ENCODE results near the gene ABCF1.
A peak's percentile ranks its signal among the peaks of the same experiment; 100 is the strongest.

The ABCF1 gene

DNA sequence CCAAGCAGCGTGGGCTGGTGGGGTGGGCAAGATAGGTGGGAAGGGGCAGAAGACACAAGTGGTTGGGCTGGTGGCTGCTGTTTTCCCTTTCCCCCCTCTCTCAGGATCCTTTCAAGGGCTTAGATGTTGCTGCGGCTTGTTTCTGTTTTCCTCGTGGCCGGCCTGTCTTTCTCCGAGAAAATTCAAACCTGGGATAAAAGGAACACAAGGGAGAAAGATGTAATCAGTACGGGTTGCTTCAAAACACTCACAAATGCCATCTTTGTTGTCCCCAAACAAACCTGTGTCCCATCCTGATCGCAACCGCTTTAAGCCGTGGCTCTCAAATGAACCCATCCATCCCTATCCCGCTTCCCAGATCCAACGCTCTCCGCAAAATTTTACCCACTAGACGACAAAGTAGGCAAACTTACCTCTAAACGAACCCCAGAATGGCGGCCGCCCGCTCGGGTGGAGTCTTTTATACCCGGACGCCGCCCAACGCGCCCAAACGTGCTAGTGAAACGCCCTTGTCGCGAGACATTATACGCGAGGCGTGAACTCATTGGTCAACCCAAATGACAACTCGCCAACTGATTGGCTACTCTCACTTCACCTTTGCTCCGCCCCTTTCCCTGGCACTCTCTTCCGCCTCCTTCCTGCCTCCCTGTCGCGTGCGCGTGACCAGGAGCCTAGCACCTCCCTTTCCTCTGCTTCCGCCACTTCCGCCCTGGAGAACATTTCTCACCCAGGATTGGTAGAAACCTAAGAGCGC is 45.7 kb downstream of the ABCF1 start, which contains the start of gene PPP1R10:
Gene PPP1R10, minus strand, starts transcription at position 433 of the 754 bp plus-strand sequence. CDS start 7,299 bp downstream, outside the sequence.
- H3K27me3 Mint-ChIP-seq, result peaks cover 4% of the 10 kb centered on the region
- H3K27ac Mint-ChIP-seq, result peak within 1 kb of the TSS; percentile 99
- H3K36me3 Mint-ChIP-seq (ENCODE audit: low read depth), result peaks cover 75% of the 10 kb centered on the region
- peaks cover 57% of the 10 kb centered on the region for H3K4me1 Mint-ChIP-seq
- ATAC-seq (peak; percentile 83), DNase-seq (peak; percentile 96)
- H3K4me3 Mint-ChIP-seq, result peak within 1 kb of the TSS; percentile 98
- H3K9me3 Mint-ChIP-seq, result no peaks in the 10 kb centered on the region

DNA sequence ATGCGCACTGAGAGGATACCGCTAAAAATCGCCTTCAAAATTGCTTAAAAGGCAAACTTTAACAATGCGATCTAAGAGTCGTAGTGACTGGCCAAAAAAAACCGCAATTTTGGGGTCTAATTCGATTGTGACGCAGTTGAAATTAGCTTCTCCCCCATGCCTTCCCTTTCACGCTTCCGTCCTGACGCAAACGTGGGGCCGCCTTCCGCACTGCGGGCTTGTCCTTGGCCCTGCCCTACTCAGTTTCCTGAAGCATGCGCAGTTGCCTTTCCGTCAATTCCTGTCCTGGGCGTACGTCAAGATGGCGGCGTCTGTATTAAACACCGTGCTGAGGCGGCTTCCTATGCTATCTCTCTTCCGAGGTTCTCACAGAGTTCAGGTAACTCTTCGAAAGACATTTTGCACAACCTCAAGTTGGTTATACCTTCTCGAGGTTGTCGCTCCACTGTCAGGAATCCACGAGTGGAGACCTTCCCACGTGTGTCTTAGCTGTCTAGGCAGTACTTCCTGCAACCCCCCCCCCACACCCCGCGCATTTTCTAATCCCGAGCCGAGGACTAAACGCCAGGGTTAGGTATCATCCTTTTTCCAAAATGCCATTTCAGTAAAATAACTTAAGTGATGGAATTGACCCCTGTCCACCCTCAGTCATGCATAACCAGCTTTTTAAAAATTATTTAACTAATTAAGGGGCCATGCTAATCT is 46.5 kb downstream of the ABCF1 start, which contains the start of gene MRPS18B:
Gene MRPS18B, plus strand, starts transcription at position 276 of the 705 bp plus-strand sequence. Its CDS starts 26 bp downstream, at position 302.
- Mint-ChIP-seq H3K27me3 (peaks cover 4% of the 10 kb centered on the region), H3K4me3 (peak within 1 kb of the TSS; percentile 98), H3K36me3 (ENCODE audit: low read depth) (peaks cover 73% of the 10 kb centered on the region), H3K4me1 (peaks cover 52% of the 10 kb centered on the region), H3K27ac (peak within 1 kb of the TSS; percentile 99), H3K9me3 (no peaks in the 10 kb centered on the region)
- peak; percentile 85 for ATAC-seq
- DNase-seq, result peak; percentile 97

DNA sequence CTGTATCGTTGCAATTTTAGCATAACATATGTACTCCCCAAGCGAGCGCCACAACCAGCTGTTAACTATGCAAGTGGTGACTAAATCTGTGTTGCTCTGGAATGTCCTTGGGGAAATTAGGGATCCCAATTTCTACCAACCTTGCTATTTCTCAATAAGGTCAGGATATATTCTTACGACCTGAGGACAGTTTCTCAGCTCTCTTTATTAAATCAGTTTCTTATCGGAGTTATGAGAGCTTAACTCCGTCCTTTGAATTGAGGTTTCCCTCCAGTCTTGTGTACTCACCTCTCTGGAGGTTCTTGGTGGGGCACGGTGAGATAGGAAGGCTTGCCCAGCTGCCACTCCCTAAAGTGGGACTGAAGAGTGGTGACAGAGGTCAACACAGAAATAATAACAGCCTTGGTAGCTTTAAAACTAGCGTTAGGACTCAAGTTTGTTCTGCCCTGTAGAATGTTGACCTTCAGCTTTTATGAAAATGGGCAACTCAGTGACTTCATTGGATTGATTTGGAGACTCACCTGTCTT is 47.1 kb downstream of the ABCF1 start:
- H3K36me3 Mint-ChIP-seq (ENCODE audit: low read depth), result peaks cover 70% of the 10 kb centered on the region
- peaks cover 4% of the 10 kb centered on the region for H3K27me3 Mint-ChIP-seq
- DNase-seq (no peak), ATAC-seq (no peak)
- H3K4me3 Mint-ChIP-seq, result peak overlapping the region; percentile 98
- H3K9me3 Mint-ChIP-seq, result no peaks in the 10 kb centered on the region
- peak overlapping the region; percentile 99 for H3K27ac Mint-ChIP-seq
- peaks cover 46% of the 10 kb centered on the region for H3K4me1 Mint-ChIP-seq

DNA sequence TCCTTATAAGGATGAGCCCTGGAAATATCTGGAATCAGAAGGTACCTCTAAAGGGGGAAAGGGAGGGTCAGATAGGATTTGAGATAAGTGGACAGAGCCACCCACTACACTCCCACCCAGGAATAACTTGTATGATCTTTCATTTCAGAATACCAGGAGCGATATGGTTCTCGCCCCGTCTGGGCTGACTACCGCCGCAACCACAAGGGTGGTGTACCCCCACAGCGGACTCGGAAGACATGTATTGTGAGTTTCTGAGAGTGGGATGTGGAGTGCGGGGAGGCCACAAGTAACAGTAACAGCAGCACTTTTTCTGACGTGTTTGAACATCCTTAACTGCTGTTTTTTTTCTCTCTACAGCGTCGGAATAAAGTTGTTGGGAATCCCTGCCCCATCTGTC is 48.3 kb downstream of the ABCF1 start:
- H3K4me3 Mint-ChIP-seq, result peak overlapping the region; percentile 98
- H3K36me3 Mint-ChIP-seq (ENCODE audit: low read depth), result peaks cover 60% of the 10 kb centered on the region
- H3K9me3 Mint-ChIP-seq, result no peaks in the 10 kb centered on the region
- ATAC-seq (no peak), DNase-seq (no peak)
- H3K27me3 Mint-ChIP-seq, result peaks cover 4% of the 10 kb centered on the region
- H3K4me1 Mint-ChIP-seq, result peaks cover 34% of the 10 kb centered on the region
- H3K27ac Mint-ChIP-seq, result peak overlapping the region; percentile 99

DNA sequence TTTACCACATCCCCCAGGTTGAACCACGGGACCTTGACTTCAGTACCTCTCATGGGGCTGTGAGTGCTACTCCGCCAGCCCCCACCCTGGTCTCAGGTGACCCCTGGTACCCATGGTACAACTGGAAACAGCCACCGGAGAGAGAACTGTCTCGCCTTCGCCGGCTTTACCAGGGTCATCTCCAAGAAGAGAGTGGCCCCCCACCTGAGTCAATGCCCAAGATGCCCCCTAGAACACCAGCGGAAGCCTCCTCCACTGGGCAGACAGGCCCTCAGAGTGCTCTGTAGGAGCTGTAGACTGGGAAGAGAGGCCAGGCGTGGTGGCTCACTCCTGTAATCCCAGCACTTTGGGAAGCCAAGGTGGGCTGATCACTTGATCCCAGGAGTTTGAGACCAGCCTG is 54.3 kb downstream of the ABCF1 start:
- no peak for ATAC-seq
- Mint-ChIP-seq H3K27me3 (no peaks in the 10 kb centered on the region), H3K9me3 (no peaks in the 10 kb centered on the region), H3K27ac (no peak overlapping the region), H3K4me1 (peaks cover 25% of the 10 kb centered on the region), H3K36me3 (ENCODE audit: low read depth) (peaks cover 39% of the 10 kb centered on the region), H3K4me3 (no peak overlapping the region)
- no peak for DNase-seq

DNA sequence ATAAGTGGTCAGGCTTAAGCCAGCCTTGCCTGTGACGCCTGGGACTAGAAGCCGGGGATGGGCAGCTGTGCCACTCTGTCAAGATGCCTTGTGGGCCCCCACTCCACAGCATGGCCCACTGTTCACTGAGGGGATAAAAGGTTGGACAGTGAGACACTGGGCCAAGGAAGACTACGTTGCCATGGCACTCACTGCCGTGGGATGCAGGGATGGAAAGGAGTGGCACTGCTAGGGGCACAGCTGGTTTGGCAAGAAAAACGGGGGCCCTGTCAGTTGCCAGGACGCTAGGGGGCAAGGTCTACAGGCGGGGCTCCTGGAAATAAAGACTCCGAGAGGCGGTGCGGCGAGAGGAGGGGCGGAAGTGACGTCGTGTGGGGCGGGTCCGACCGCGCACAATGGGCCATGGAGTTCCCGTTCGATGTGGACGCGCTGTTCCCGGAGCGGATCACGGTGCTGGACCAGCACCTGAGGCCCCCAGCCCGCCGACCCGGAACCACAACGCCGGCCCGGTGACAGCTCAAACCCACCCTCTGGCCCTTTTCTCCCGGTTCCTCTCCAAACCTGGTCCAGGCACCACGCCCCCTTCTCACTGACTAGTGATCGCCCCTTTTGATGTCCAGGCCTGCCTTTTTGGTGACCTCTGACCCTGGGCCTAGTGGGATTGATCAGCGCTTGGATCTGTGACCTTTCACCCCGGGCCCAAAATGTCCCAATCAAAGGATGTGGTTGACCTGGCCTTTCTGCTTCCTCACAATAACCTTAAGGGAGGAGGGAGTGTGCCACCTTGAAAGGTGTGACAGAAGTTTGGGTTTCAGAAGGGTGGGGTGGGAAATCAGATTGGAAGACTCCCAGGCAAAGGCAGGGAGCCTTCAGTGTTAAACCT is 55.5 kb downstream of the ABCF1 start, which contains the start of gene ATAT1:
Gene ATAT1, plus strand, starts transcription at position 391 of the 883 bp plus-strand sequence.
- Mint-ChIP-seq H3K4me3 (peak within 1 kb of the TSS; percentile 93), H3K36me3 (ENCODE audit: low read depth) (peaks cover 38% of the 10 kb centered on the region), H3K27me3 (no peaks in the 10 kb centered on the region), H3K27ac (peak within 1 kb of the TSS; percentile 92), H3K9me3 (no peaks in the 10 kb centered on the region), H3K4me1 (peaks cover 24% of the 10 kb centered on the region)
- DNase-seq, result peak; percentile 90
- peak; percentile 98 for ATAC-seq

DNA sequence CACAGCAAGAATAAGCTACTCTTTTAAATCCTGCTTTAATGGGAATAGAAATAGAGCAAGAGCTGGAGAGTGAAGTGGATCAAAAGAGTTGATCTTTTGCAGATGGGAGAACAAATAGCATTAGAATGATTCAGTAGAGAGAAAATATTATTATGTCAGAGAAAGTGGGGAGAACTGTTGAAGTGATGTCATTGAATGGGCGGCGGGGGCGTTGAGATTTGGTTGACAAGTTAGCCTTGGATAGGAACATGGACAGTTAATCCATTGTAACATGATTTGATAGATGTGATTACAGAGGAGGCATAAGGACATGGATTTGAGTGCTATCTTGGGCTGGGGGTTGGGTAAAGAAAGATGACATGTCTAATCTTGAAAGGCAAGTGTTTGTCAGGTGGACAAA is 64.6 kb downstream of the ABCF1 start:
- peaks cover 18% of the 10 kb centered on the region for H3K36me3 Mint-ChIP-seq (ENCODE audit: low read depth)
- H3K4me3 Mint-ChIP-seq, result no peak overlapping the region
- no peak for ATAC-seq
- no peak for DNase-seq
- peaks cover 4% of the 10 kb centered on the region for H3K4me1 Mint-ChIP-seq
- no peak overlapping the region for H3K27ac Mint-ChIP-seq
- H3K27me3 Mint-ChIP-seq, result no peaks in the 10 kb centered on the region
- H3K9me3 Mint-ChIP-seq, result no peaks in the 10 kb centered on the region

DNA sequence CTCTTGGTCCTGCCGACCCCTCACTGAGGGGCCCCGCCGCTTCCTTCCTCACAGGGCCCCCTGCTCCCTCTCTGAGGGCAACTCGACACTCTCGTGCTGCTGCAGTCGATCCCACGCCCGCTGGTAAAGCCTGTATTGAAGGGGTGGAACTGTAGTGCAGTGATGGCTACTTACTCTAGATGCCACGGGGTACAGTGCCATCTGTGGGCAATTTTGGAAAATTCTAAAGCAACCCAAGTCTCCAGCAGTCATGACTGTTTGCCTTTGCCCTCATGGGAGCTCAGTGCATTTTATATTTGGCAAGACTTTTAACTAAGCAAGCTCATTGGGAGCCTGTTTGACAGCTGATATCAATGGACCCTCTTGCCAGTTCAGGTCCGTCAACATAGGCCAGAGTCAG is 69.2 kb downstream of the ABCF1 start:
- no peaks in the 10 kb centered on the region for H3K9me3 Mint-ChIP-seq
- ATAC-seq (peak; percentile 58), DNase-seq (no peak)
- no peaks in the 10 kb centered on the region for H3K27me3 Mint-ChIP-seq
- H3K36me3 Mint-ChIP-seq (ENCODE audit: low read depth), result peaks cover 1% of the 10 kb centered on the region
- H3K4me1 Mint-ChIP-seq, result peaks cover 13% of the 10 kb centered on the region
- no peak overlapping the region for H3K27ac Mint-ChIP-seq
- no peak overlapping the region for H3K4me3 Mint-ChIP-seq

DNA sequence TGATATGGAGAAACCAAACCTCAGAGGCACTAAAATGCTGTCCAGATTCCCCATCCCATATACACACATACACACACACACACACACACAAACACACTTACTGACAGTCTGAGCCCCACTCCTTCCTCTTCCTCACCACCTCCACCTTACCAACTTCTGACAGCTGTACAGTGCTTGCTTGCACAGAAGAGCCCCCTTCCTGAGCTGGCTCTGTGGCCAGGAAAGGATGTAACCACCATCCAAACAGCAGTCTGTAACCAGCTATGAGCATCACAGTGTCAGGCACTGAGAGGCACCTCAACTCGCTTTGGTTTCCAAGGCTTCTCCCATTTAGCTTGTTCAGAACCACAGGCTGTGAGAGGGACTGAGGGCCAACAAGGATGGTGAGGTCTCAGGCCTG is 69.8 kb downstream of the ABCF1 start:
- DNase-seq, result no peak
- ATAC-seq, result peak; percentile 30

More for the DNA sequence above, 69.8 kb downstream of the ABCF1 start:
- Mint-ChIP-seq H3K4me3 (no peak overlapping the region), H3K27ac (no peak overlapping the region), H3K4me1 (peaks cover 18% of the 10 kb centered on the region), H3K27me3 (no peaks in the 10 kb centered on the region), H3K9me3 (no peaks in the 10 kb centered on the region), H3K36me3 (ENCODE audit: low read depth) (peaks cover 5% of the 10 kb centered on the region)

All from activated naive CD8-positive, alpha-beta T cell treated with anti-CD3 and anti-CD28 coated beads, Interleukin-2, amount 50 U/mL, for 24 hours (primary cell).